ENCODE results near the gene UBALD2. TPM values are rescaled to one million over a fixed set of nuclear protein-coding genes. Genes with fewer than 3 reads are reported as not detected.
"Not testable (repeated sequence)": the region's sequence is repeated elsewhere in the genome, so short reads cannot be mapped to it uniquely, and the experiment has no call there.

UBALD2 gene
- 26.0 TPM for total RNA-seq
- long read RNA-seq, transcript UBALD2-201 (3 exons, 1,593 nt): major isoform, 10 of 17 reads
- long read RNA-seq, partial matches to known transcripts: 0 of 17 reads
- long read RNA-seq, other reads (novel, unspliced or antisense): 7 of 17 reads

GRCh38 chr17:76264755-76265623 lies at the start of gene UBALD2:
TSS of gene UBALD2 (plus strand) at chr17:76265348. CDS start at chr17:76265506, 158 bp downstream.
- no peak for TF ChIP-seq CTCF (IDR thresholded peaks at IDR 0.05; ENCODE audit: borderline replicate concordance)
- intact Hi-C loops (cut with micrococcal nuclease): no loop called here
- peaks cover 64% of the 10 kb centered on the region for H3K4me1 ChIP-seq

GRCh38 chr17:76217081-76217480 lies 48.1 kb upstream of the UBALD2 start:
- Histone ChIP-seq H3K27ac (replicated peaks) (no peak overlapping the region), H3K4me3 (no peak overlapping the region), H3K27me3 (ENCODE audit: low read depth) (no peaks in the 10 kb centered on the region), H3K36me3 (no peaks in the 10 kb centered on the region), H3K4me1 (no peaks in the 10 kb centered on the region), H3K9me3 (replicated peaks) (no peaks in the 10 kb centered on the region)
- intact Hi-C loops (cut with micrococcal nuclease): no loop called here
- DNase-seq: no peak
- no peak for TF ChIP-seq CTCF (IDR thresholded peaks at IDR 0.05; ENCODE audit: borderline replicate concordance)

More at GRCh38 chr17:76264755-76265623, at the start of gene UBALD2:
- peak within 1 kb of the TSS; percentile 96 for H3K27ac ChIP-seq (replicated peaks)
- DNase-seq: peak; percentile 100
- peak within 1 kb of the TSS; percentile 93 for H3K4me3 ChIP-seq
- no peaks in the 10 kb centered on the region for H3K9me3 ChIP-seq (replicated peaks)
- H3K36me3 ChIP-seq: peaks cover 6% of the 10 kb centered on the region
- no peaks in the 10 kb centered on the region for H3K27me3 ChIP-seq (ENCODE audit: low read depth)

GRCh38 chr17:76219670-76220383 lies 45.3 kb upstream of the UBALD2 start:
- Histone ChIP-seq H3K36me3 (no peaks in the 10 kb centered on the region), H3K4me1 (no peaks in the 10 kb centered on the region), H3K27ac (replicated peaks) (peak overlapping the region; percentile 45), H3K9me3 (replicated peaks) (no peaks in the 10 kb centered on the region), H3K4me3 (no peak overlapping the region), H3K27me3 (ENCODE audit: low read depth) (no peaks in the 10 kb centered on the region)
- DNase-seq: no peak
- no peak for TF ChIP-seq CTCF (IDR thresholded peaks at IDR 0.05; ENCODE audit: borderline replicate concordance)
- intact Hi-C loops (cut with micrococcal nuclease): no loop called here

- Histone ChIP-seq H3K27me3 (ENCODE audit: low read depth) (no peaks in the 10 kb centered on the region), H3K27ac (replicated peaks) (no peak overlapping the region), H3K4me1 (no peaks in the 10 kb centered on the region), H3K4me3 (no peak overlapping the region), H3K36me3 (no peaks in the 10 kb centered on the region), H3K9me3 (replicated peaks) (no peaks in the 10 kb centered on the region)
- intact Hi-C loops (cut with micrococcal nuclease): no loop called here
- no peak for DNase-seq
- no peak for TF ChIP-seq CTCF (IDR thresholded peaks at IDR 0.05; ENCODE audit: borderline replicate concordance)
Measured at GRCh38 chr17:76223802-76224201, 41.3 kb upstream of the UBALD2 start.

GRCh38 chr17:76225373-76226086 lies 39.6 kb upstream of the UBALD2 start:
- H3K4me3 ChIP-seq; DNase-seq; H3K27me3 ChIP-seq (ENCODE audit: low read depth); H3K4me1 ChIP-seq; H3K36me3 ChIP-seq; H3K27ac ChIP-seq (replicated peaks); intact Hi-C loops (cut with micrococcal nuclease); H3K9me3 ChIP-seq (replicated peaks): not testable (repeated sequence)

GRCh38 chr17:76226749-76227148 lies 38.4 kb upstream of the UBALD2 start:
- intact Hi-C loops (cut with micrococcal nuclease); H3K9me3 ChIP-seq (replicated peaks); H3K27me3 ChIP-seq (ENCODE audit: low read depth); H3K4me1 ChIP-seq; DNase-seq; H3K27ac ChIP-seq (replicated peaks); H3K36me3 ChIP-seq; H3K4me3 ChIP-seq: not testable (repeated sequence)
